OCI-LY7 (cell line): Measurements from ENCODE around the gene ATP8B4.

Source experiments
- EZH2phosphoT487 ChIP-seq: fragments of 200-600 bp; sonication (generic); IDR thresholded peaks from 2 replicates; pipeline ENCODE4 v1.6.1; 2018; ENCODE audit warnings: low read depth, borderline replicate concordance, mild to moderate bottlenecking, mixed run types, antibody characterized with exemption, low read length, moderate library complexity, mixed read lengths
- TF ChIP-seq, protein P1 (sequence below): fragments of 200-600 bp; sonication (generic); conservative IDR thresholded peaks from 2 replicates; pipeline ENCODE4 v1.5.1; 2014; ENCODE audit warnings: mild to moderate bottlenecking, antibody characterized with exemption, low read length, moderate library complexity, mixed read lengths

- TF ChIP-seq, protein P1, sequence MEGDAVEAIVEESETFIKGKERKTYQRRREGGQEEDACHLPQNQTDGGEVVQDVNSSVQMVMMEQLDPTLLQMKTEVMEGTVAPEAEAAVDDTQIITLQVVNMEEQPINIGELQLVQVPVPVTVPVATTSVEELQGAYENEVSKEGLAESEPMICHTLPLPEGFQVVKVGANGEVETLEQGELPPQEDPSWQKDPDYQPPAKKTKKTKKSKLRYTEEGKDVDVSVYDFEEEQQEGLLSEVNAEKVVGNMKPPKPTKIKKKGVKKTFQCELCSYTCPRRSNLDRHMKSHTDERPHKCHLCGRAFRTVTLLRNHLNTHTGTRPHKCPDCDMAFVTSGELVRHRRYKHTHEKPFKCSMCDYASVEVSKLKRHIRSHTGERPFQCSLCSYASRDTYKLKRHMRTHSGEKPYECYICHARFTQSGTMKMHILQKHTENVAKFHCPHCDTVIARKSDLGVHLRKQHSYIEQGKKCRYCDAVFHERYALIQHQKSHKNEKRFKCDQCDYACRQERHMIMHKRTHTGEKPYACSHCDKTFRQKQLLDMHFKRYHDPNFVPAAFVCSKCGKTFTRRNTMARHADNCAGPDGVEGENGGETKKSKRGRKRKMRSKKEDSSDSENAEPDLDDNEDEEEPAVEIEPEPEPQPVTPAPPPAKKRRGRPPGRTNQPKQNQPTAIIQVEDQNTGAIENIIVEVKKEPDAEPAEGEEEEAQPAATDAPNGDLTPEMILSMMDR = no peak
- TF ChIP-seq EZH2phosphoT487 = no peak
These were observed 241.0 kb downstream of the ATP8B4 start for GRCh38 chr15:49877873-49878521.
